Mucosa of descending colon (tissue), 3 donors: Measurements from ENCODE around the gene TMEM150A. TPM values are rescaled to one million over a fixed set of nuclear protein-coding genes. Genes with fewer than 3 reads are reported as not detected.

ENCODE experiments used
- ATAC-seq: fragments of 200-7000 bp; cut with Tn5 transposase; one replicate; pipeline ENCODE4 v1.9.1; 2020; ENCODE audit warnings: mild to moderate bottlenecking, moderate library complexity
- DNase-seq, 3 donors: peaks; one replicate each; pipeline ENCODE4 v3.0.0-alpha.2; 2020
- H3K36me3 ChIP-seq: fragments of 200-600 bp; one replicate; pipeline ENCODE4 v1.8.0; 2021; ENCODE audit warnings: low read depth, mild to moderate bottlenecking
- H3K4me1 ChIP-seq: fragments of 200-600 bp; one replicate; pipeline ENCODE4 v1.8.0; 2021; ENCODE audit warnings: low read depth, mild to moderate bottlenecking
- H3K4me3 ChIP-seq: fragments of 200-600 bp; one replicate; pipeline ENCODE4 v1.8.0; 2021; ENCODE audit warnings: mild to moderate bottlenecking
- H3K9me3 ChIP-seq: fragments of 200-600 bp; one replicate; pipeline ENCODE4 v1.8.0; 2021; ENCODE audit warnings: mild to moderate bottlenecking
- CTCF ChIP-seq: fragments of 200-600 bp; IDR thresholded peaks from one replicate; pipeline ENCODE4 v1.8.0; 2022; ENCODE audit warnings: antibody characterized with exemption, mild to moderate bottlenecking
- intact Hi-C, 2 donors: fragments of 100-400 bp; cut with DNase I in 1 of 2; cut with micrococcal nuclease in 1 of 2; formaldehyde crosslinking; loops; one replicate each; pipeline versions ENCODE4 v1.11.0 to v1.11.1; 2022; cut with DNase I, micrococcal nuclease
- long read RNA-seq, 2 donors: library from polyadenylated mRNA; unstranded; transcript quantifications; one replicate each; pipeline ENCODE4 v2.0.0, GENCODE V29; 2019 to 2021
- total RNA-seq, 3 donors: library from RNA; stranded (reverse); fragmentation: NEBNext Ultra II Directional in 2 of 3; extraction: Animal tissue kit (Norgen Biotek cat#: 25700) in 2 of 3; gene quantifications; one replicate each; pipeline versions ENCODE4 v1.2.1 to v1.2.4, GENCODE V29; 2021 to 2023
- donor health status: DM: no; HTN: no; CAD: no; lungs with moderate emphysema.
- donor health status: DM: no; HTN: no; CAD: no.
- donor health status: DM: no; HTN: yes; CAD: no.

Gene TMEM150A
- 10 to 100 TPM in 1 of 3 donors, 1 to 10 TPM in 2; 9.4 to 20.9 (median 10.0) TPM for total RNA-seq
- long read RNA-seq, donor 1, transcript TMEM150A-203 (7 exons, 1,776 nt) = minor isoform, 9 of 39 reads
- long read RNA-seq, donor 1, transcript TMEM150A-202 (8 exons, 1,518 nt) = major isoform, 18 of 39 reads
- long read RNA-seq, donor 1, partial matches to known transcripts = 3 of 39 reads
- long read RNA-seq, donor 1, other reads (novel, unspliced or antisense) = 8 of 39 reads
- long read RNA-seq, donor 2, partial matches to known transcripts = 0 of 9 reads
- long read RNA-seq, donor 2, other reads (novel, unspliced or antisense) = 3 of 9 reads

DNA sequence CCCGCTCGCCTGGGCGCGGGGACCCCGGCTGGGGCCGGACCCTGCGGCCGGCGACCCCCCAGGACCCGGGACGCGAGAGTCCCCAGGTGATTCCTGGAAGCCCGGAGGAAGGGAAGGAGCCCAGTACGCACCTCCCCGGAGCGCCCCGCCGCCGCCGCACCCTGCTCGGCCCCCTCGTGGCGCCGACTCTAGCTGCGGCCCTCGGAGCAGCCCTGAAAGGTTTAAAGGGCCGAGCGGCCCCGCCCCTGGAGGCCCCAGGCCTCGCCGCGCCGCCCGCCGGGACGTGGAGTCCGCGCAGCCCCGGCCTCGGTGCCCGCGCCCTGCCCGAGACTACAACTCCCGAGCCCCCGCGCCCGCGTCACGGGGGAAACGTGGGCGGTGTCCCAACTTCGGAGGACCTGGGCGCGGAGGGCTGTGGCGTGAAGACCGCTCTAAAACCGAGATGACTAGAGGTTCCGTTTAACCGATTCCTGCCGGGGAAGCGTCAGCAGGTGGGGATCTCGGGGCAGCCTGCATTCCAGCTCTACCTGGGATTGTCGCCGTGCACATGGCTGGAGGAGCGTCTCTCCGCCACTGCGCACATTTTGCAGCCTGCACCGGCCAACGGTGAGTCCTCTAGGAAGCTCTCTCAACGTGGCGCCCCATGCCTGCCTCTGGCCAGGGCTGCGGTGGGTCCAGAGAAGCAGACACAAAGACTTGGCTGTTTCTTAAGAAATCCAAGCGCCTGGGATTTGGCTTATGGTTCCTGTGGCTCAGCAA lies at the start of gene TMEM150A:
Gene TMEM150A, minus strand, starts transcription at position 223 of the 759 bp plus-strand sequence. CDS start 750 bp downstream, outside the sequence.
- peak; percentile 96 for ATAC-seq
- DNase-seq = peak; percentile 94 to 96 (median 96)
- intact Hi-C loops = no loop called here
- Histone ChIP-seq H3K9me3 (no peaks in the 10 kb centered on the region), H3K4me3 (peak within 1 kb of the TSS; percentile 54), H3K36me3 (no peaks in the 10 kb centered on the region), H3K4me1 (peaks cover 23% of the 10 kb centered on the region)
- TF ChIP-seq CTCF = peak; percentile 22

GRCh38 chr2:85652056-85652455 lies 49.6 kb upstream of the TMEM150A start:
- intact Hi-C loops = no loop called here
- TF ChIP-seq CTCF = no peak
- H3K4me1 ChIP-seq = no peaks in the 10 kb centered on the region
- no peak for ATAC-seq
- no peak for DNase-seq
- no peaks in the 10 kb centered on the region for H3K9me3 ChIP-seq
- H3K4me3 ChIP-seq = no peak overlapping the region
- no peaks in the 10 kb centered on the region for H3K36me3 ChIP-seq

DNA sequence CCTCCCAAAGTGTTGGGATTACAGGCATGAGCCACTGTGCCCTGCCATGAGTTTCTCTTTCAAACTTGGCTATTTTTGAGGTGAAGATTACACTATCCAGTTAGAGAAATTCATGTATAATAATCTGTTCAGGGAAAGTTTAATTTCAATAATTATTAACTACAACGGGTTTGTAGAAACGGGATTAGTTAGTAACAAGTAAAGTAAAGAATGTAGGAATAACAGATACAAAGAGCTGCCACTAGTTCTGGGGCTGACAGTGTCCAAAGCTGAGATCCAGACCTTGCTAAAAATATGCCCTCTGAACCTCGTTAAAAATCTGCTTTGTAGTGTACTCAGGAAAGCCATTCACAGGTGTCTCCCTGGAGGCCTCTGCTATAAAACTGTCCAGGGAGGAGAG lies 48.6 kb upstream of the TMEM150A start:
- no peaks in the 10 kb centered on the region for H3K9me3 ChIP-seq
- ATAC-seq (no peak), DNase-seq (no peak)
- H3K36me3 ChIP-seq = no peaks in the 10 kb centered on the region
- no peaks in the 10 kb centered on the region for H3K4me1 ChIP-seq
- intact Hi-C loops = no loop called here
- H3K4me3 ChIP-seq = no peak overlapping the region
- no peak for TF ChIP-seq CTCF

DNA sequence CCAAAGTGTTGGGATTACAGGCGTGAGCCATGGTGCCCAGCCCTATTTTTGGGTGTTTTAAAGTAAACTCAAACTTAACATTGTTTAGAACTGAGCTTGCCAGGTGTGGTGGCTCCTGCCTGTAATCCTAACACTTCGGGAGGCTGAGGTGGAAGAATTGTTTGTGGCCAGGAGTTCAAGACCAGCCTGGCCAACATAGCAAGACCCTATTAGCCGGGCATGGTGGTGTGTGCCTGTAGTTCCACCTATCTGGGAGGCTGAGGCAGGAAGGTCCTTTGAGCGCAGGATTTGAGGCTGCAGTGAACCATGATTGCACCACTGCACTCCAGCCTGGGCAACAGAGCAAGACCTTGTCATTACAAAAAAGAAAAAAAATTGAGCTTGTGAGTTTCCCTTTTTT lies 48.0 kb upstream of the TMEM150A start:
- H3K4me1 ChIP-seq = no peaks in the 10 kb centered on the region
- no peak overlapping the region for H3K4me3 ChIP-seq
- ATAC-seq = no peak
- intact Hi-C loops = no loop called here
- no peak for DNase-seq
- no peaks in the 10 kb centered on the region for H3K9me3 ChIP-seq
- no peak for TF ChIP-seq CTCF
- H3K36me3 ChIP-seq = no peaks in the 10 kb centered on the region

GRCh38 chr2:85649201-85650190 lies 47.0 kb upstream of the TMEM150A start:
- intact Hi-C loops = no loop called here
- ATAC-seq = no peak

More at GRCh38 chr2:85649201-85650190, 47.0 kb upstream of the TMEM150A start:
- Histone ChIP-seq H3K36me3 (peaks cover 7% of the 10 kb centered on the region), H3K4me3 (no peak overlapping the region), H3K9me3 (no peaks in the 10 kb centered on the region), H3K4me1 (no peaks in the 10 kb centered on the region)
- DNase-seq = no peak
- no peak for TF ChIP-seq CTCF
